H9 (cell line): Measurements from ENCODE around the gene ANKRD44. TPM values are rescaled to one million over a fixed set of nuclear protein-coding genes. Genes with fewer than 3 reads are reported as not detected.

Experiments
- DNase-seq: peaks from one replicate; pipeline ENCODE4 v3.0.0-alpha.2; 2017
- H2AFZ ChIP-seq: one replicate; pipeline ENCODE4 v1.6.1; 2013; ENCODE audit warnings: mild to moderate bottlenecking, low read length, control low read depth, moderate library complexity
- H2AK5ac ChIP-seq: 2 replicates; pipeline ENCODE4 v1.6.1; 2013; ENCODE audit warnings: low read length, control low read depth, mixed read lengths; ENCODE audit not compliant: insufficient read length
- H2BK120ac ChIP-seq: one replicate; pipeline ENCODE4 v1.6.1; 2013; ENCODE audit warnings: low read depth, mild to moderate bottlenecking, low read length, control low read depth, inconsistent platforms; ENCODE audit not compliant: poor library complexity, severe bottlenecking
- H2BK12ac ChIP-seq: 2 replicates; pipeline ENCODE4 v1.6.1; 2013; ENCODE audit warnings: low read length, control low read depth, mixed read lengths, low read depth; ENCODE audit not compliant: insufficient read length
- H2BK15ac ChIP-seq: 2 replicates; pipeline ENCODE4 v1.6.1; 2013; ENCODE audit warnings: low read depth, low read length, control low read depth
- H2BK20ac ChIP-seq: one replicate; pipeline ENCODE4 v1.6.1; 2013; ENCODE audit warnings: low read depth, mild to moderate bottlenecking, low read length, control low read depth, inconsistent platforms; ENCODE audit not compliant: poor library complexity, severe bottlenecking
- H2BK5ac ChIP-seq: 2 replicates; pipeline ENCODE4 v1.6.1; 2013; ENCODE audit warnings: low read length, control low read depth, mixed read lengths; ENCODE audit not compliant: insufficient read length
- H3K14ac ChIP-seq: 2 replicates; pipeline ENCODE4 v1.6.1; 2013; ENCODE audit warnings: low read length, control low read depth; ENCODE audit not compliant: insufficient read depth
- H3K18ac ChIP-seq: 2 replicates; pipeline ENCODE4 v1.6.1; 2013; ENCODE audit warnings: low read depth, mild to moderate bottlenecking, mixed read lengths, low read length, control low read depth; ENCODE audit not compliant: insufficient read length
- H3K23ac ChIP-seq: 2 replicates; pipeline ENCODE4 v1.6.1; 2013; ENCODE audit warnings: low read length, control low read depth, mixed read lengths, low read depth; ENCODE audit not compliant: insufficient read length
- H3K23me2 ChIP-seq: 2 replicates; pipeline ENCODE4 v1.6.1; 2013; ENCODE audit warnings: low read depth, mild to moderate bottlenecking, mixed read lengths, low read length, control low read depth; ENCODE audit not compliant: insufficient read length, poor library complexity, severe bottlenecking
- H3K27ac ChIP-seq: 2 replicates; pipeline ENCODE4 v1.5.1; 2013; ENCODE audit warnings: low read length, control low read depth, mixed read lengths, low read depth; ENCODE audit not compliant: insufficient read length
- H3K27me3 ChIP-seq: 2 replicates; pipeline ENCODE4 v1.6.1; 2013; ENCODE audit warnings: low read length, control low read depth, inconsistent platforms; ENCODE audit not compliant: insufficient read depth
- H3K4ac ChIP-seq: 2 replicates; pipeline ENCODE4 v1.6.1; 2013; ENCODE audit warnings: low read depth, mild to moderate bottlenecking, control low read depth, inconsistent platforms, low read length, moderate library complexity
- H3K4me1 ChIP-seq: 2 replicates; pipeline ENCODE4 v1.6.1; 2013; ENCODE audit warnings: low read length, control low read depth, inconsistent platforms; ENCODE audit not compliant: insufficient read depth
- H3K4me2 ChIP-seq: 2 replicates; pipeline ENCODE4 v1.6.1; 2013; ENCODE audit warnings: low read length, control low read depth, mixed read lengths; ENCODE audit not compliant: insufficient read length, insufficient read depth
- H3K56ac ChIP-seq: 2 replicates; pipeline ENCODE4 v1.6.1; 2013; ENCODE audit warnings: low read depth, mild to moderate bottlenecking, mixed read lengths, low read length, control low read depth; ENCODE audit not compliant: insufficient read length
- H3K79me1 ChIP-seq: 2 replicates; pipeline ENCODE4 v1.6.1; 2013; ENCODE audit warnings: low read depth, mild to moderate bottlenecking, moderate library complexity, low read length, control low read depth, inconsistent platforms; ENCODE audit not compliant: insufficient read depth, poor library complexity, severe bottlenecking
- H3K79me2 ChIP-seq: 2 replicates; pipeline ENCODE4 v1.6.1; 2013; ENCODE audit warnings: low read length, control low read depth, inconsistent platforms; ENCODE audit not compliant: insufficient read depth
- H3K9ac ChIP-seq: 2 replicates; pipeline ENCODE4 v1.6.1; 2013; ENCODE audit warnings: low read length, control low read depth, mixed read lengths; ENCODE audit not compliant: insufficient read length; ENCODE audit errors: extremely low read depth
- H3K9me3 ChIP-seq: one replicate; pipeline ENCODE4 v1.6.1; 2013; ENCODE audit warnings: low read depth, low read length, inconsistent platforms; ENCODE audit not compliant: control insufficient read depth
- H3T11ph ChIP-seq: one replicate; pipeline ENCODE4 v1.6.1; 2013; ENCODE audit warnings: mild to moderate bottlenecking, low read length, control low read depth, inconsistent platforms
- H4K20me1 ChIP-seq: one replicate; pipeline ENCODE4 v1.6.1; 2013; ENCODE audit not compliant: control insufficient read depth, insufficient read length, insufficient read depth
- H4K5ac ChIP-seq: 2 replicates; pipeline ENCODE4 v1.6.1; 2013; ENCODE audit warnings: low read depth, mild to moderate bottlenecking, mixed read lengths, low read length, control low read depth; ENCODE audit not compliant: insufficient read length
- H4K8ac ChIP-seq: replicated peaks from 2 replicates; pipeline ENCODE4 v1.6.1; 2013; ENCODE audit warnings: low read length, control low read depth, mixed read lengths, low read depth; ENCODE audit not compliant: insufficient read length
- H4K91ac ChIP-seq: 2 replicates; pipeline ENCODE4 v1.6.1; 2013; ENCODE audit warnings: low read depth, mild to moderate bottlenecking, moderate library complexity, mixed read lengths, low read length, control low read depth; ENCODE audit not compliant: insufficient read length
- H3K27ac Mint-ChIP-seq, 3 experiments: 2 replicates in 2 of 3; 3 replicates in 1 of 3; pipeline ENCODE4 v1.8.0; 2020 to 2021; ENCODE audit warnings: mixed read lengths in 3 of 3, mild to moderate bottlenecking in 1 of 3, moderate library complexity in 1 of 3
- H3K27me3 Mint-ChIP-seq: 2 replicates; pipeline ENCODE4 v1.8.0; 2021; ENCODE audit warnings: low read depth, mild to moderate bottlenecking, moderate library complexity, mixed read lengths
- H3K36me3 Mint-ChIP-seq, 3 experiments: 2 replicates in 2 of 3; 3 replicates in 1 of 3; pipeline ENCODE4 v1.8.0; 2020 to 2021; ENCODE audit warnings: low read depth in 3 of 3, mixed read lengths in 3 of 3; ENCODE audit not compliant: insufficient read depth in 1 of 3
- H3K4me1 Mint-ChIP-seq, 2 experiments: 2 replicates each; pipeline ENCODE4 v1.8.0; 2020; ENCODE audit warnings: mixed read lengths in 2 of 2
- H3K4me3 Mint-ChIP-seq, 2 experiments: 2 replicates in 1 of 2; 3 replicates in 1 of 2; pipeline ENCODE4 v1.8.0; 2020 to 2021; ENCODE audit warnings: mild to moderate bottlenecking in 2 of 2, mixed read lengths in 2 of 2, moderate library complexity in 1 of 2
- H3K9me3 Mint-ChIP-seq, 2 experiments: 2 replicates in 1 of 2; 3 replicates in 1 of 2; pipeline ENCODE4 v1.8.0; 2020; ENCODE audit warnings: mild to moderate bottlenecking in 2 of 2, mixed read lengths in 2 of 2, moderate library complexity in 1 of 2
- CTCF ChIP-seq: fragments of 200-600 bp; sonication (generic); conservative IDR thresholded peaks from 3 replicates; pipeline ENCODE4 v1.8.0; 2021; ENCODE audit warnings: antibody characterized with exemption, mild to moderate bottlenecking
- WGBS: extraction: QIAGEN DNeasy Blood & Tissue Kit; methylation state at CpG from one replicate; pipeline ENCODE4 v1.1.7; 2013; ENCODE audit warnings: missing lambda C conversion rate, low lambda C conversion rate, mixed read lengths; ENCODE audit not compliant: insufficient read length; ENCODE audit errors: extremely low coverage; 5-methylcytosine and 5-hydroxymethylcytosine counted together
- total RNA-seq: library from RNA; stranded (reverse); gene quantifications from 2 replicates; pipeline ENCODE4 v1.2.1, GENCODE V29; 2021

ANKRD44 gene
- total RNA-seq, 1 experiment from 2014 or later = 1.9 TPM

- Mint-ChIP-seq H3K4me3 (no peak overlapping the region), H3K36me3 (no peaks in the 10 kb centered on the region), H3K9me3 (no peaks in the 10 kb centered on the region), H3K27ac (no peak overlapping the region), H3K27me3 (no peaks in the 10 kb centered on the region), H3K4me1 (peaks cover 0 to 8% of the 10 kb centered on the region in 2 experiments; a peak in 2 of 4 replicates)
- no peaks in the 10 kb centered on the region for H3K27me3 ChIP-seq
- H3K14ac ChIP-seq = no peak overlapping the region
- no peak overlapping the region for H2BK15ac ChIP-seq
- no peaks in the 10 kb centered on the region for H3K9me3 ChIP-seq
- H3K23ac ChIP-seq = no peak overlapping the region
- no peak overlapping the region for H4K5ac ChIP-seq
- WGBS = no CpG with 5 or more reads among the region's 5 CpGs
- no peak overlapping the region for H2BK120ac ChIP-seq
- DNase-seq = no peak
- H3K56ac ChIP-seq = no peak overlapping the region
- H2BK12ac ChIP-seq = no peak overlapping the region
- no peak overlapping the region for H3K9ac ChIP-seq
- no peak overlapping the region for H3T11ph ChIP-seq
- no peaks in the 10 kb centered on the region for H4K20me1 ChIP-seq
- H2AFZ ChIP-seq = no peak overlapping the region
- no peaks in the 10 kb centered on the region for H3K79me2 ChIP-seq
- no peak for TF ChIP-seq CTCF
- no peaks in the 10 kb centered on the region for H3K4me1 ChIP-seq
- H3K79me1 ChIP-seq = no peaks in the 10 kb centered on the region
- H4K8ac ChIP-seq = no peak overlapping the region
- H2BK5ac ChIP-seq = no peak overlapping the region
- no peak overlapping the region for H2BK20ac ChIP-seq
- H4K91ac ChIP-seq = no peak overlapping the region
- H3K4ac ChIP-seq = no peak overlapping the region
- no peak overlapping the region for H3K18ac ChIP-seq
- no peak overlapping the region for H2AK5ac ChIP-seq
- no peak overlapping the region for H3K27ac ChIP-seq
- no peak overlapping the region for H3K4me2 ChIP-seq
- no peaks in the 10 kb centered on the region for H3K23me2 ChIP-seq
Measured at GRCh38 chr2:197204519-197205250, 105.9 kb downstream of the ANKRD44 start.
